Activated CD4-positive, alpha-beta T cell treated with anti-CD3 and anti-CD28 coated beads, Interleukin-2, amount 50 U/mL, for 1 hour (primary cell): ENCODE results near the gene TBXT.

ENCODE experiments used
- DNase-seq: peaks from one replicate; pipeline ENCODE4 v3.0.0-alpha.2; 2020

TBXT gene

GRCh38 chr6:166112580-166112979 is 55.1 kb downstream of the TBXT start:
- DNase-seq = no peak

GRCh38 chr6:166109608-166110007 is 58.0 kb downstream of the TBXT start:
- DNase-seq = no peak
